ENCODE measurements around the gene CR1.
"Not testable (repeated sequence)": the region's sequence is repeated elsewhere in the genome, so short reads cannot be mapped to it uniquely, and the experiment has no call there.

Gene CR1

DNA sequence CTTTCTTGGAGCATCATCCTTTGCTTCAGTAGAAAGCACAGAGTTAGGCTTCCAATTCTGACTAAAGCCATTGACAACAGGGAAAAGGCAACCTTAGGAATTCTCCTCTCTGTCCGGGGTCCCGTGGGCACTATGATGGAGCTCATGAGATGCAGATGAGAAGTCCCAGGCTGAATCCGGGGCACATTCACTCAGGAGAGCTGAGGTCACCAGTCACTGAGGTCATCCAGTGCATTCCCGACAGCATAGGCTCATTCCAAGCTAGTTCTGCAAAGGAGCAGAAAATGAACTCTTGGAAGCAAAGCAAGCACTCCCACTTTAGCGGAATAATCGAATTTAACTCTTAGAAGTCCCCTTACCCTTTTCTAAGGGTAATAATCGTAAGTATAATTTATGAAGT is 6.8 kb downstream of the CR1 start:
- in situ Hi-C loops (cut with HindIII; ENCODE audit: low sequenced_read_pairs): no loop called here

DNA sequence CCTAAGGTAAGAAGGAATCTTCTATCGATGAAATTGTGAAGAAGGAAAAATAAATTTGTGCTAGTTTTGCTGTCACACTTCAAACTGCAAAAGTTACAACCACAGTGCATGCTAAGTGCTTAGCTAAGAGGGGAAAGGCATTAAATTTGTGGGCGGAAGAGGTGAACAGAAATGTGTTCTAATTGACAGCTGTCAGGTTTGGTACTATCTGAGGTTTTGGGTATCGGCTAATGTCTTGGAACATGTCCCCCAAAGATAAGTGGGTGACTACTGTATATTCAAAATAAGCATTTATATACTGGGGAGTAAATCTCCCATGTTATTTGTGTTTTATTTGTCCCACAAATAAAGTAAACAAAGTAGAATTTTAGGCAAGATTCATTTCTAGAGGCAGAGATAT is 8.0 kb downstream of the CR1 start:
- in situ Hi-C loops (cut with HindIII; ENCODE audit: low sequenced_read_pairs): no loop called here

DNA sequence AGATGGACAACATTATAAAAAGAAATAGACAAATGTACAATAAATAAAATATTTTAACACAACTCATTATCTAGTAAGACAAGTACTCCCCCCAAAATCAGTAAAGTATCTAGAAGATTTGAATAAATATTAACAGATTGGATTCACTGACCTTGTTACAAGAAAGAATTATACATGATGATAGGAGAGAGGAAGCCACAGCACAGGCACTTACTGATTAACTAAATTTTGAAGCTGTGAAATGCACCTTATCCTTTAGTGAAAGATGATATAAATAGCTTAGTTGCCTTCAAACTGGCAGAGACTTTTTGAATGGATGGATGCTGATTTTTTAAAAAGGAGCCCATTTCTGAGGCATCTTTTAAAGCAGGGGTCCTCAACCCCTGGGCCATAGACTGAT is 8.5 kb downstream of the CR1 start:
- in situ Hi-C loops (cut with HindIII; ENCODE audit: low sequenced_read_pairs): no loop called here

DNA sequence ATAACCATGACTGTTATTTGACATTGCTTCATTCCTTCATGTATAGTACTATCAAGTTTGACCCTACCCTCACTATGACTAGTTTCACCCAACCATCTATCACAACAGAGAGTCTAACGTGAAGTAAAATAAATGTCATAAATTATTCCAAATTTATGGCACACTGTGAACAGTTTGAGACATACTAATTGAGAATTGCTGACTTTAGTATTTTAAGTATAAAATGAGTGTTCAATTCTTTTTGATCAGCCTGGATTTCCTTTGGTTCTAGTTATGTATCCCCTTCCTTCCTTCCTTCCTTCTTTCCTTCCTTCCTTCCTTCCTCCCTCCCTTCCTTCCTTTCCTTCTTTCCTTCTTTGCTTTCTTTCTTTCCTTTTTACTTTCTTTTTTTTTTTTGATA is 14.5 kb downstream of the CR1 start:
- in situ Hi-C loops (cut with HindIII; ENCODE audit: low sequenced_read_pairs): no loop called here

DNA sequence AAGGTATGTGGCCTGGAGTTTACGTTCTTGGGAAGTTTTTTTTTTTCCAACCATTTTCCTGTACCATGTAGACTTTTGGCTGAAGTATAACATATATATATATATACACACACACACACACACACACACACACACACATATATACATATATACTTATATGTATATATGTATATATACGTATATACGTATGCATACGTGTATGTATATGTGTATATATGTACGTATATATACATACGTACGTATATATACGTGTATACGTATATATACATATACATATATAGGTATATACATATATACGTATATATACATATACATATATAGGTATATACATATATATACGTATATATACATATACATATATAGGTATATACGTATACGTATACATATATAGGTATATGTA is 18.9 kb downstream of the CR1 start:
- in situ Hi-C loops (cut with HindIII; ENCODE audit: low sequenced_read_pairs): no loop called here

DNA sequence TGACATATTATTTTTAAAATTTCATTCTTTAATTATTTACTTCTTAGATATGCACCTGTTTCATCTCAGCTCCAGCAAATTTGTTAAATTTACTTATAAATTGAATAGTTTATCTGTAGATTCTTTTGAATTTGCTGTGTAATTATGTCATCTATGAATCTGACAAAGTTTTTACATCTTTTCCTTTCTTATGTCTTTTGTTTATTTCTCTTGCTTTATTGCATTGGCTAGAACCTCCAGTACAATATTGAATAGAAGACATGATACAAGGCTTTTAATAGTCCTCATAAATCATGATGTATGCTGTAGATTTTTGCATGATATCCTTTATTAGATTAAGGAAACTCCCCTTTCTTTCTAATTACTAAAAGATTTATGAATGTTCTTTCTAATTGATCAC is 20.8 kb downstream of the CR1 start:
- in situ Hi-C loops (cut with HindIII; ENCODE audit: low sequenced_read_pairs): no loop called here

DNA sequence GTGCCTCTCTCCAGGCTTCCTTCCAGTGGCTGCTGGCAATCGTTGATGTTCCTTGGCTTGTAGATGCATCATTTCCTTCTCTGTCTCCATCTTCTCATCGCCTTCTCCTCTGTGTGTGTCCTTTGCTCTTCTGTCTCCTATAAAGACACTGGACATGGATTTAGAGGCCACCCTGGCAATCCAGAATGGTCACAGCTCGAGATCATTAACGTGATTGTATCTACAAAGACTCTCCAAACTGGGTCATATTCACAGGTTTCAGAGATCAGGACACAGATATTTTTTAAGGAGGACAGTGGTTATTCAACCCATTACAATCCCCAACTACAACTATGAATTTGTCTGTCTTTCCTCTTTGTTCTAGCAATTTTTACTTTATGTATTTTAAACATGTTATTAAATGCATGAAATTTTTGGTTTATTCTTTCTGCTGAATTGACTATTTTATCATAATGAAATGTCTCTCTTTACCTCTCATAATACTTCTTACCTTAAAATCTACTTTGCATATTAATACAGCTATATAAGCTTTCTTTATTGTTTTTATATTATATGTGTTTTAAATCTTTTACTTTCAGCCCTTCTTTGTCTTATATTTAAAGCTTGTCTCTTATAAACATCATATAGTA is 22.8 kb downstream of the CR1 start:
- in situ Hi-C loops (cut with HindIII; ENCODE audit: low sequenced_read_pairs): no loop called here

DNA sequence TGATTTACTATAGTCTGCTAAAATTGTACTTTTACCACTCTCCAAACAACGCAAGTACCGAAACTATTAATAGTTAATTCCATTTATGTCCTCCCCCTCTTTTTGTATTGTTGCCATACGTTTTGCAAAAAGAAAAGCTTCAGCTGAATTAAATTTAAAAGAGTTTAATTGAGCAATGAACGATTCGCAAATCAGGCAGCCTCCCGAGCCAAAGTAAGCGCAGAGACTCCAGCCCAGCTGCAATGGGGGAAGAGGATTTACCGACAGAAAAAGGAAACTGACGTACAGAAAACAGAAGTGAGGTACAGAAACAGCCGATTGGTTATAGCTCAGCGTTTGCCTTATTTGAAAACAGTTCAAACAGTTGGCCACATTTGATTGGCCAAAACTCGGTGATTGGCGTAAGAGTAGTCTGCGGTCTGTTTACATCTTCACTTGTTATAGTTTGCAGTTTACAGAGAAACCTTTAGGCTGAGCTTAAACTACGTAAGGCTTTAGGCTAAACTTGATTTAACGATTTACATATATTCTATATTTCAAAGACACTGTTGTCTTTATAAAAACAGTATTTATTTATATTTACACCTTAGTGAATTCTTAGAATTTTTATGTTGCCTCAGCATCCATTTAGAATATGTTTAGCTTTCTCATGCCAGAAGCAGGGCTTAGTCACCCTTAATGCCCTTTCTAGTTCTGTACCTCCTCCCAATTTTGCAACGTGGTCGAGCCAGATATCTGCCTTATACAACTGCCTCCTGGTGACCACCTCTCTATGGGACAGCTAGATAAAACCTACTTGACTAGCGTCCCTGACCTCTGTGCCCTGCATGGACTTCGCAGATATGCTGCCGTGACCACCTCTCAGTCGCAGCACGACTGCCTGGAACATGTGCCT is 23.8 kb downstream of the CR1 start:
- in situ Hi-C loops (cut with HindIII; ENCODE audit: low sequenced_read_pairs): no loop called here

DNA sequence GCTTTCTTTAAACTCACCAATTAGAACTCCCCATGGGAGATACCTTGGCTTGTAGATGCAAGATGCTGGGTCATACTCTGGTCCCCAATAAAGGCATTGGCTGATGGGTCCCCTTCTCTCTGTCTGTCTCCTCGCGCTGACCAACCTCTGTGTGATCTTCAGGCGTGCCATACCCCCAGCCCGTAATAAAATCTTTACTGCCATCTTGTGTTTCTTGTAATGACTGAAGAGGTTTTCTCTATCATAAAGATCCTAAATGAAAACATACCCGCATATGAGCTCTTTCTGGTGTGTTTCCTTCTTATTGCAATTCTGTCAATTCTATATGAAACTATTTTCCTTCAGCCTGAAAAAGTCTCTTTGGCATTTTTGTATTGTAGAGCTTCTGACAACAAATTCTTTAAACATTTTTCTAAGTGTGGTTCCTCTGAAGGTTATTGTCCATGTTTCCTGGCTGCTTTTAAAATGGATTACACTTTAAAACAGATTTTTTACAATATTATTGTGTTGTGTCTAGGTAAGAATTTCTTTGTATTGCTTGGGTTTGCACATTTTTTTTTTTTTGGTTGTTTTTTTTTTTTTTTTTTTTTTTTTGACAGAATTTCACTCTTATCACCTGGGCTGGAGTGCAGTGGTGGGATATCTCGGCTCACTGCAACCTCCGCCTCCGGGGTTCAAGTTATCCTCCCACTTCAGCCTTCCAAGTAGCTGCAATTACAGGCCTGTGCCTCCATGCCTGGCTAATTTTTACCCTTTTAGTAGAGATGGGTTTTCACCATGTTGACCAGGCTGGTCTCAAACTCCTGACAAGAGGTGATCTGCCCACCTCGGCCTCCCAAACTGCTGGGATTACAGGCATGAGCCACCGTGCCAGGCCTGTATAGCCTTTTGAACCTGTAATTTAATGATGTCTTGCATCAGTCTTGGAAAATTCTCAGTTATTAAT is 24.7 kb downstream of the CR1 start:
- in situ Hi-C loops (cut with HindIII; ENCODE audit: low sequenced_read_pairs): not testable (repeated sequence)

DNA sequence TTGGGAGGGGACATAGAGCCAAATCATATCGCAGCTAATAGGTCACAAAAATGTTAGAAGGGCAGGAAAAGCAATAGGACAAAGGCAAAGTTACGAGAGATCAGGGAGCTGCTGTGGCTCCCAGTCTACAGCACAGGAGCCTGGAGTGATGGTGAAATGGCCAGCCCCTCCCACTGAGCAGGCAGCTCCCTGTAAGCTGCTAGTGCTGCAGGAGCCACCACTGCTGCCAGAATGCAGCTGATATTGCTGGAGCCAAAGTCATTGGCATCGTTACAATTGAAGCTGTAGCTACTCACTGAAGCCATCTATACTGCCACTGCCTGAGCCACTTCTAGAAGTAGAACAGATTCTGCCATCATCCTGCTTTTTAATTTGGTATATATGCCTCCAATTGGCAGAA is 29.3 kb downstream of the CR1 start:
- in situ Hi-C loops (cut with HindIII; ENCODE audit: low sequenced_read_pairs): not testable (repeated sequence)

DNA sequence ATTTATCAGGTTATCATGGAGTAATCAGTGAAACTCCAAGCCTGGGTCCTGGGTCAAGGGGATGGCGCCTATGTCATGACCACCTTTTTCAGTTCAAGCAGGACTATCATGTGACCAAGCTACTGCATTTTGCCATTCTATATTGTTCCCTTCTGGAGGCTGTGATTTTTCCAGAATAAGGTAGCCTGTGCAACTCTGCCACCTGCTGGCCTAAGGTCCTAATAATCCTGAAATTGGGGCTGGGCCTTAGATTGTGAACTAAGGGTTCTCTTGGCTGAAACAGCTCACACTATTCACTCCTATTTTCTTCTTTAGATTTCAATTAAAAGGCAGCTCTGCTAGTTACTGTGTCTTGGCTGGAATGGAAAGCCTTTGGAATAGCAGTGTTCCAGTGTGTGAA is 32.4 kb downstream of the CR1 start:
- in situ Hi-C loops (cut with HindIII; ENCODE audit: low sequenced_read_pairs): not testable (repeated sequence)

DNA sequence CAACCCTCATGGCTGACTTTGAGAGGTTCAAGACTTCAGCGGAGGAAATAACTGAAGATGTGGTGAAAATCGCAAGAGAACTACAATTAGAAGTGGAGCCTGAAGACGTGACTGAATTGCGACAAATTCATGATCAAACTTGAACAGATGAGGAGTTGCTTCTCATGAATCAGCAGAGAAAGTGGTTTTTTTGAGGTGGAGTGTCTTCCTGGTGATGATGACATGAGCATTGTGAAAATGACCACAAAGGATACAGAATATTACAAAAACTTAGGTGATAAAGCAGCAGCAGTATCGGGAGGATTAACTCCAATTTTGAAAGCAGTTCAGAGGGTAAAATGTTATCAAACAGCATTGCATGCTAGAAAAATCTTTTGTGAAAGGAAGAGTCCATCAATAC is 40.3 kb downstream of the CR1 start:
- in situ Hi-C loops (cut with HindIII; ENCODE audit: low sequenced_read_pairs): not testable (repeated sequence)

DNA sequence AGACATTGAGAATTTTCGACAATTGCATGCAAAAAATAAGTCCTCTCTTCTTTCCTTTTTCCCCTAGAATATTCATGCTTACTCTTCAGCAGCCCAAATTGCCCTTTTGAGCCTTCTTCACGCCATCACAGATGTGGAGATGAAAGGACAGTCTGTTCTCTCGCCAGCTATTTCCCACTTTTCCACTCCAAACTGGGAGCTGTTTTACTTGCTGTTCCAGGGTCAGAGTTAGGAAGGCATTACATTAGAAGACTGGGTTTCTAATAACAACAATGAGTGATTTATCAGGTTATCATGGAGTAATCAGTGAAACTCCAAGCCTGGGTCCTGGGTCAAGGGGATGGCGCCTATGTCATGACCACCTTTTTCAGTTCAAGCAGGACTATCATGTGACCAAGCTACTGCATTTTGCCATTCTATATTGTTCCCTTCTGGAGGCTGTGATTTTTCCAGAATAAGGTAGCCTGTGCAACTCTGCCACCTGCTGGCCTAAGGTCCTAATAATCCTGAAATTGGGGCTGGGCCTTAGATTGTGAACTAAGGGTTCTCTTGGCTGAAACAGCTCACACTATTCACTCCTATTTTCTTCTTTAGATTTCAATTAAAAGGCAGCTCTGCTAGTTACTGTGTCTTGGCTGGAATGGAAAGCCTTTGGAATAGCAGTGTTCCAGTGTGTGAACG is 50.9 kb downstream of the CR1 start:
- in situ Hi-C loops (cut with HindIII; ENCODE audit: low sequenced_read_pairs): not testable (repeated sequence)

DNA sequence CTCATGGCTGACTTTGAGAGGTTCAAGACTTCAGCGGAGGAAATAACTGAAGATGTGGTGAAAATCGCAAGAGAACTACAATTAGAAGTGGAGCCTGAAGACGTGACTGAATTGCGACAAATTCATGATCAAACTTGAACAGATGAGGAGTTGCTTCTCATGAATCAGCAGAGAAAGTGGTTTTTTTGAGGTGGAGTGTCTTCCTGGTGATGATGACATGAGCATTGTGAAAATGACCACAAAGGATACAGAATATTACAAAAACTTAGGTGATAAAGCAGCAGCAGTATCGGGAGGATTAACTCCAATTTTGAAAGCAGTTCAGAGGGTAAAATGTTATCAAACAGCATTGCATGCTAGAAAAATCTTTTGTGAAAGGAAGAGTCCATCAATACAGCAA is 58.9 kb downstream of the CR1 start:
- in situ Hi-C loops (cut with HindIII; ENCODE audit: low sequenced_read_pairs): not testable (repeated sequence)

DNA sequence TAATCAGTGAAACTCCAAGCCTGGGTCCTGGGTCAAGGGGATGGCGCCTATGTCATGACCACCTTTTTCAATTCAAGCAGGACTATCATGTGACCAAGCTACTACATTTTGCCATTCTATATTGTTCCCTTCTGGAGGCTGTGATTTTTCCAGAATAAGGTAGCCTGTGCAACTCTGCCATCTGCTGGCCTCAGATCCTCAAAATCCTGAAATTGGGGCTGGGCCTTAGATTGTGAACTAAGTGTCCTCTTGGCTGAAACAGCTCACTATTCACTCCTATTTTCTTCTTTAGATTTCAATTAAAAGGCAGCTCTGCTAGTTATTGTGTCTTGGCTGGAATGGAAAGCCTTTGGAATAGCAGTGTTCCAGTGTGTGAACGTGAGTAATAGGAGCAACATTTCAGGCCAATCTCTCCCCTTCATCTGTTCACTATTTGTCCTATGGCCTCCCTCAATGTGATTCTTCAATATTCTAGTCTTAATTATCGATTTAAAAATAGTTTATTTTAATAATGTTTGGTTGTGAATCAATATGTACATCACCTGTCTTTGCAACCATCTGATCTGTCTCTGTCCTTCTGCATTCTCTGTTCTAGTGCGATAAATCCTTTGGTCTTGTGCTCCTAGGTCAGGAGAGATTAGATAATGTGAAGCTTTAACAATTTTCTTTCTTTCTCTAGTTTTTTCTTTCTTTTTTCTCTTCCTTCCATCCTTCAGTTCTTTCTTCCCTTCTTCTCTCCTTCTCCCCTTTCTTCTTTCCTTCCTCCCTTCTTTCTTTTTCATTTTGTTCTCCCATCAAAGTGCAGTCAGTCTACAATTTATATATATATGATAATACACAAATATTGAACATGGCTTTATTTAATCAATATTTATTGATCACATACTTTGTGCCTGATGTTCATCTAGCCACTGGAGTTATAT is 69.8 kb downstream of the CR1 start:
- in situ Hi-C loops (cut with HindIII; ENCODE audit: low sequenced_read_pairs): no loop called here

DNA sequence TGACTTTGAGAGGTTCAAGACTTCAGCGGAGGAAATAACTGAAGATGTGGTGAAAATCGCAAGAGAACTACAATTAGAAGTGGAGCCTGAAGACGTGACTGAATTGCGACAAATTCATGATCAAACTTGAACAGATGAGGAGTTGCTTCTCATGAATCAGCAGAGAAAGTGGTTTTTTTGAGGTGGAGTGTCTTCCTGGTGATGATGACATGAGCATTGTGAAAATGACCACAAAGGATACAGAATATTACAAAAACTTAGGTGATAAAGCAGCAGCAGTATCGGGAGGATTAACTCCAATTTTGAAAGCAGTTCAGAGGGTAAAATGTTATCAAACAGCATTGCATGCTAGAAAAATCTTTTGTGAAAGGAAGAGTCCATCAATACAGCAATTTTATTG is 76.0 kb downstream of the CR1 start:
- in situ Hi-C loops (cut with HindIII; ENCODE audit: low sequenced_read_pairs): not testable (repeated sequence)

DNA sequence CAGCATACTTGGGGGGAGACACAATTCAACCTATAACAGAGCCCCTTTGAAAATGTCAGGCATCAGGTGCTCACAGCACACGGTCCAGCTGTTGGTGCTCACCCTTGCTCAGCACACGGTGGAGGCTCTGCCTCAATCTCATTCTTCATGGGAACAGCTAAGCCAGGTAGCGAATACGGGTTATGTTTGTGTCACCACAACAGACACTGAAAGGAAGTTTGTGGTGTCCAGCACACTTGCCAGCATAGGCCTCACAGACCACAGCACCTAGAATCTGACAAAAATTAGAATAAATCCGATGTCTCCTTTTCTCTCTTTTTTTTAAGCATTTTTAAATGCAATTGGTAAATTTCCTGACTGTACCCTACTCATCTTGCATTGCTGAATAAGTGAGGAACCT is 77.1 kb downstream of the CR1 start:
- in situ Hi-C loops (cut with HindIII; ENCODE audit: low sequenced_read_pairs): not testable (repeated sequence)

DNA sequence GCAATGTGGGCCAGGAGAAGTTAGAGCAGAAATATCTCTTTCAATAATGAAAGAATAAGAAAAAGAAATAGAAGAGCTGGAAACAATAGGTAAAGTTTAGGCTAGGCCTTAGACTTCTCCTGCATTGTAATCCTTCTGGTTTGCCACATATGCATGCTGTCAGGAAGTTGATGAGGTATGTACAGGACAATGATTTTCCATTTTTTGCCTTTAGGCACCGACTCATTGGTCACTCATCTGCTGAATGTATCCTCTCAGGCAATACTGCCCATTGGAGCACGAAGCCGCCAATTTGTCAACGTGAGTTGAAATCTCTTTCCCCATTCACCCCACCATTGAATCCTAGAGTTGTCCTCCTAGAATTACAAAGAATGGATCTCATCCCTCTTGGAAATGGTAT is 79.4 kb downstream of the CR1 start:
- in situ Hi-C loops (cut with HindIII; ENCODE audit: low sequenced_read_pairs): not testable (repeated sequence)

DNA sequence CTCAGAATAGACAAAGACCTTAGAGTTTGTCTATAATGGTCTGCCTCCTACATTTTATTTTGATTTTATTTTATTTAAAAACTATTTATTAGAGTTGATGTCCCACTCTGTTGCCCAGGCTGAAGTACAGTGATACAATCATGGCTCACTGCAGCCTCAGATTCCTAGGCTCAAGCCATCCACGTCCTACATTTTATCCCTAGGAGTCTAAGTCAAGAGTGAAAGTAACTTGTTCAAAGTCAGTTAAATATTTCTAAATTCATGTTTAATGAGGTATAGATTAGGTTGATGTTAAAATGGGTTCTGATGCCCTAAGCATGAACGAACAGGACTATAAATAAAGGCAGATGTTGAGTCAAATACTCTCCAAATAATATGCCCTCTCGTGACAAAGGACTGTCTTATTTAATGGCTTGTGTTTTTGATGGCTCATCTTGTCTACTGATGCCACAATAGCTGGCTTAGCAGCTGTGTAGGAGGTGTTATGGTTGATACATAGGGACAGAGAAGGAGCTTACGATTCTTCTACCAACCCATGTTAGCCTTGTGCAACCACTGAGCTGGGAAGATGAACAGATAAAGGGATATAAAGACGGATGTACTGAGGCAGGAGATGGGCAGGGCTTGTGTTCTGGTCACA is 83.0 kb downstream of the CR1 start:
- in situ Hi-C loops (cut with HindIII; ENCODE audit: low sequenced_read_pairs): no loop called here

Measured in endothelial cell of hepatic sinusoid (primary cell).